ENCODE measurements around the gene EXOC3L2.

The EXOC3L2 gene

GRCh38 chr19:45178262-45179071 is 66.7 kb downstream of the EXOC3L2 start, which contains the start of gene BLOC1S3:
TSS of gene BLOC1S3 (plus strand) at chr19:45178784. CDS start at chr19:45179297, 513 bp downstream.
- Histone ChIP-seq H3K9ac (ENCODE audit: low read length) (peak within 1 kb of the TSS; percentile 92), H3K4me1 (ENCODE audit: low read length) (0 out of 2 replicates have a peak, but pooled peaks cover 3% of the 10 kb centered on the region), H3K4me2 (ENCODE audit: low read depth, low read length) (peak within 1 kb of the TSS; percentile 93), H3K27ac (ENCODE audit: low read length) (peak within 1 kb of the TSS; percentile 74), H3F3A (ENCODE audit: insufficient read depth, low read length) (peaks cover 8% of the 10 kb centered on the region; the same call in 1 of the 2 replicates), H2AFZ (ENCODE audit: low read length) (peak within 1 kb of the TSS; percentile 94), H4K20me1 (ENCODE audit: insufficient read depth, low read length) (no peaks in the 10 kb centered on the region), H3K27me3 (replicated peaks; ENCODE audit: insufficient read depth, low read length) (no peaks in the 10 kb centered on the region), H3K79me2 (ENCODE audit: low read length) (peaks cover 34% of the 10 kb centered on the region), H3K4me3 (ENCODE audit: low read length) (peak within 1 kb of the TSS; percentile 100), H3K9me3 (replicated peaks; ENCODE audit: insufficient read depth, low read length) (no peaks in the 10 kb centered on the region), H3K9me2 (replicated peaks; ENCODE audit: insufficient read depth, low read length) (no peaks in the 10 kb centered on the region), H3K36me3 (replicated peaks; ENCODE audit: insufficient read depth, low read length) (no peaks in the 10 kb centered on the region)
- TF ChIP-seq EZH2phosphoT487 (IDR thresholded peaks at IDR 0.05; ENCODE audit: low read length) (no peak), CTCF (IDR thresholded peaks at IDR 0.05; ENCODE audit: low read length) (peak; percentile 37)
- peak; percentile 99 for DNase-seq

GRCh38 chr19:45177817-45178261 is 67.4 kb downstream of the EXOC3L2 start, which contains the start of gene TRAPPC6A:
TSS of gene TRAPPC6A (minus strand) at chr19:45178237. CDS start at chr19:45178218, 19 bp downstream.
- Histone ChIP-seq H3K9me3 (replicated peaks; ENCODE audit: insufficient read depth, low read length) (no peaks in the 10 kb centered on the region), H3F3A (ENCODE audit: insufficient read depth, low read length) (peaks cover 8% of the 10 kb centered on the region; the same call in 1 of the 2 replicates), H3K36me3 (replicated peaks; ENCODE audit: insufficient read depth, low read length) (no peaks in the 10 kb centered on the region), H3K9ac (ENCODE audit: low read length) (peak within 1 kb of the TSS; percentile 92), H3K9me2 (replicated peaks; ENCODE audit: insufficient read depth, low read length) (no peaks in the 10 kb centered on the region), H2AFZ (ENCODE audit: low read length) (peak within 1 kb of the TSS; percentile 94), H3K4me2 (ENCODE audit: low read depth, low read length) (peak within 1 kb of the TSS; percentile 93), H3K79me2 (ENCODE audit: low read length) (peaks cover 34% of the 10 kb centered on the region), H3K4me3 (ENCODE audit: low read length) (peak within 1 kb of the TSS; percentile 100), H4K20me1 (ENCODE audit: insufficient read depth, low read length) (no peaks in the 10 kb centered on the region), H3K4me1 (ENCODE audit: low read length) (0 out of 2 replicates have a peak, but pooled peaks cover 3% of the 10 kb centered on the region), H3K27ac (ENCODE audit: low read length) (peak within 1 kb of the TSS; percentile 74), H3K27me3 (replicated peaks; ENCODE audit: insufficient read depth, low read length) (no peaks in the 10 kb centered on the region)
- TF ChIP-seq EZH2 (optimal IDR thresholded peaks at IDR 0.05; ENCODE audit: low read depth, low read length) (no peak), EZH2phosphoT487 (IDR thresholded peaks at IDR 0.05; ENCODE audit: low read length) (no peak)
- DNase-seq = no peak

GRCh38 chr19:45175515-45176345 is 69.5 kb downstream of the EXOC3L2 start:
- H3F3A ChIP-seq (ENCODE audit: insufficient read depth, low read length) = peaks cover 8% of the 10 kb centered on the region; the same call in 1 of the 2 replicates
- no peaks in the 10 kb centered on the region for H3K9me3 ChIP-seq (replicated peaks; ENCODE audit: insufficient read depth, low read length)
- TF ChIP-seq EZH2 (optimal IDR thresholded peaks at IDR 0.05; ENCODE audit: low read depth, low read length) (no peak), EZH2phosphoT487 (IDR thresholded peaks at IDR 0.05; ENCODE audit: low read length) (no peak), CTCF (IDR thresholded peaks at IDR 0.05; ENCODE audit: low read length) (no peak)
- no peak overlapping the region for H3K27ac ChIP-seq (ENCODE audit: low read length)
- peaks cover 24% of the 10 kb centered on the region for H3K79me2 ChIP-seq (ENCODE audit: low read length)
- H3K9ac ChIP-seq (ENCODE audit: low read length) = no peak overlapping the region
- no peak overlapping the region for H3K4me2 ChIP-seq (ENCODE audit: low read depth, low read length)
- no peak for DNase-seq
- peaks cover 4% of the 10 kb centered on the region; the same call in 1 of the 2 replicates for H3K4me1 ChIP-seq (ENCODE audit: low read length)
- H3K9me2 ChIP-seq (replicated peaks; ENCODE audit: insufficient read depth, low read length) = no peaks in the 10 kb centered on the region
- no peaks in the 10 kb centered on the region for H3K36me3 ChIP-seq (replicated peaks; ENCODE audit: insufficient read depth, low read length)
- no peaks in the 10 kb centered on the region for H3K27me3 ChIP-seq (replicated peaks; ENCODE audit: insufficient read depth, low read length)
- H4K20me1 ChIP-seq (ENCODE audit: insufficient read depth, low read length) = no peaks in the 10 kb centered on the region
- H3K4me3 ChIP-seq (ENCODE audit: low read length) = no peak overlapping the region
- no peak overlapping the region for H2AFZ ChIP-seq (ENCODE audit: low read length)
